HCT116 (cell line): ENCODE data around the gene POLR1A. TPM values are rescaled to one million over a fixed set of nuclear protein-coding genes. Genes with fewer than 3 reads are reported as not detected.

ENCODE experiments used
- ATAC-seq: fragments of 200-7000 bp; cut with Tn5 transposase; 2 replicates; pipeline ENCODE4 v1.9.1; 2020; ENCODE audit warnings: mild to moderate bottlenecking, moderate library complexity
- BruUV-seq: library from RNA; stranded (reverse); fragments of 400-500 nt; replicated peaks from 2 replicates; lab custom pipeline; 2021; lab: Mats Ljungman, UMichigan
- CTCF ChIA-PET: fragments of 300-600 bp; sonication (Branson Sonifier 250); formaldehyde crosslinking; loops from one replicate; lab custom pipeline; 2021; ENCODE audit warnings: antibody characterized with exemption; lab: Charles Lee
- POLR2A ChIA-PET: fragments of 300-600, 350-600 bp; sonication (Branson Sonifier 250); formaldehyde crosslinking; loops from one replicate; lab custom pipeline; 2021; ENCODE audit warnings: antibody characterized with exemption; lab: Charles Lee
- RAD21 ChIA-PET, 2 experiments: fragments of 300-600 bp; sonication (Branson Sonifier 250); formaldehyde crosslinking; loops; one replicate each; lab custom pipeline; 2023; ENCODE audit warnings: low total read pairs in 2 of 2; ENCODE audit not compliant: uncharacterized antibody in 2 of 2, unreplicated experiment in 2 of 2, low non-redundant PET in 1 of 2; lab: Charles Lee
- DNase-seq: peaks from one replicate; pipeline ENCODE4 v3.0.0-alpha.2; 2010; ENCODE audit warnings: low read depth, low spot score
- H2AFZ ChIP-seq: fragments of 200-600 bp; shearing (Covaris generic), sonication (generic); 2 replicates; pipeline ENCODE4 v1.6.1; 2017; ENCODE audit warnings: low read depth, mixed run types, mixed read lengths, antibody characterized with exemption, low read length; ENCODE audit not compliant: poor library complexity, severe bottlenecking
- H3K27ac ChIP-seq: 2 replicates; pipeline ENCODE4 v1.5.1; 2012; ENCODE audit warnings: low read depth, low read length
- H3K27me3 ChIP-seq: fragments of 200-600 bp; sonication (generic); 2 replicates; pipeline ENCODE4 v1.6.1; 2016; ENCODE audit warnings: mixed run types, low read length, mixed read lengths; ENCODE audit not compliant: insufficient read depth
- H3K36me3 ChIP-seq, 2 experiments: fragments of 200-500 bp in 1 of 2; fragments of 200-600 bp in 1 of 2; sonication (Bioruptor generic) in 1 of 2; sonication (generic) in 1 of 2; 2 replicates each; pipeline versions ENCODE4 v1.5.1 to v1.6.1; 2014 to 2016; ENCODE audit warnings: low read length in 2 of 2, inconsistent platforms in 1 of 2, mixed read lengths in 1 of 2, mixed run types in 1 of 2; ENCODE audit not compliant: insufficient read depth in 2 of 2, control insufficient read depth in 1 of 2
- H3K4me1 ChIP-seq, 2 experiments: fragments of 200-600 bp in 1 of 2; sonication (generic) in 1 of 2; 2 replicates each; pipeline versions ENCODE4 v1.5.1 to v1.6.1; 2012 to 2017; ENCODE audit warnings: low read length in 2 of 2, inconsistent platforms in 1 of 2, mild to moderate bottlenecking in 1 of 2, mixed read lengths in 1 of 2, mixed run types in 1 of 2, moderate library complexity in 1 of 2; ENCODE audit not compliant: insufficient read depth in 2 of 2, control insufficient read depth in 1 of 2
- H3K4me2 ChIP-seq: fragments of 200-600 bp; sonication (generic); 2 replicates; pipeline ENCODE4 v1.6.1; 2017; ENCODE audit warnings: mixed run types, low read length, mixed read lengths
- H3K4me3 ChIP-seq, 2 experiments: fragments of 200-600 bp in 1 of 2; sonication (generic) in 1 of 2; replicated peaks in 1 of 2; 2 replicates each; pipeline ENCODE4 v1.5.1; 2011 to 2016; ENCODE audit warnings: low read length in 2 of 2, control low read depth in 1 of 2, low read depth in 1 of 2, mild to moderate bottlenecking in 1 of 2, mixed read lengths in 1 of 2, mixed run types in 1 of 2
- H3K79me2 ChIP-seq: fragments of 200-600 bp; sonication (generic); 2 replicates; pipeline ENCODE4 v1.6.1; 2017; ENCODE audit warnings: mild to moderate bottlenecking, mixed run types, low read length, moderate library complexity, mixed read lengths; ENCODE audit not compliant: insufficient read depth
- H3K9ac ChIP-seq: fragments of 200-600 bp; sonication (generic); 2 replicates; pipeline ENCODE4 v1.6.1; 2016; ENCODE audit warnings: low read length, mixed read lengths
- H3K9me2 ChIP-seq: fragments of 200-600 bp; sonication (generic), shearing (Covaris generic); 2 replicates; pipeline ENCODE4 v1.6.1; 2017; ENCODE audit warnings: mixed run types, mild to moderate bottlenecking, moderate library complexity; ENCODE audit not compliant: insufficient read depth
- H3K9me3 ChIP-seq, 2 experiments: fragments of 200-500 bp in 1 of 2; fragments of 200-600 bp in 1 of 2; sonication (Bioruptor generic) in 1 of 2; sonication (generic) in 1 of 2; 2 replicates each; pipeline ENCODE4 v1.6.1; 2014 to 2017; ENCODE audit warnings: low read length in 2 of 2, mixed read lengths in 2 of 2, inconsistent platforms in 1 of 2, low read depth in 1 of 2, mild to moderate bottlenecking in 1 of 2, mixed run types in 1 of 2, moderate library complexity in 1 of 2; ENCODE audit not compliant: control insufficient read depth in 1 of 2, insufficient read depth in 1 of 2
- H4K20me1 ChIP-seq: fragments of 200-600 bp; sonication (generic), shearing (Covaris generic); 2 replicates; pipeline ENCODE4 v1.6.1; 2017; ENCODE audit warnings: mixed run types, mild to moderate bottlenecking, moderate library complexity; ENCODE audit not compliant: insufficient read depth
- ATF3 ChIP-seq: IDR thresholded peaks from 2 replicates; pipeline ENCODE4 v1.6.1; 2012
- CBX3 ChIP-seq: IDR thresholded peaks from 2 replicates; pipeline ENCODE4 v1.6.1; 2012; ENCODE audit warnings: low read depth
- CEBPB ChIP-seq: IDR thresholded peaks from 2 replicates; pipeline ENCODE4 v1.6.1; 2012; ENCODE audit warnings: low read depth
- CTCF ChIP-seq, 3 experiments: fragments of 200-600 bp in 1 of 3; sonication (generic) in 1 of 3; IDR thresholded peaks in 2 of 3; conservative IDR thresholded peaks in 1 of 3; 2 replicates each; pipeline ENCODE4 v1.5.1; 2012 to 2017; ENCODE audit warnings: low read depth in 2 of 3, low read length in 2 of 3, antibody characterized with exemption in 1 of 3, borderline replicate concordance in 1 of 3, control low read depth in 1 of 3, mild to moderate bottlenecking in 1 of 3, mixed read lengths in 1 of 3, mixed run types in 1 of 3, moderate library complexity in 1 of 3; ENCODE audit not compliant: insufficient read depth in 1 of 3
- ELF1 ChIP-seq: IDR thresholded peaks from 2 replicates; pipeline ENCODE4 v1.6.1; 2012; ENCODE audit warnings: low read depth, borderline replicate concordance
- EZH2 ChIP-seq: fragments of 200-600 bp; sonication (generic); IDR thresholded peaks from 2 replicates; pipeline ENCODE4 v1.6.1; 2017; ENCODE audit warnings: antibody characterized with exemption, mixed run types
- FOSL1 ChIP-seq: IDR thresholded peaks from 2 replicates; pipeline ENCODE4 v1.6.1; 2012; ENCODE audit warnings: low read depth
- JUND ChIP-seq: IDR thresholded peaks from 2 replicates; pipeline ENCODE4 v1.6.1; 2012
- MAX ChIP-seq: IDR thresholded peaks from 2 replicates; pipeline ENCODE4 v1.6.1; 2012
- POLR2A ChIP-seq: IDR thresholded peaks from 2 replicates; pipeline ENCODE4 v1.7.0; 2011; ENCODE audit warnings: borderline replicate concordance; ENCODE audit not compliant: insufficient read depth, insufficient read length; ENCODE audit errors: extremely low read depth
- POLR2AphosphoS5 ChIP-seq: IDR thresholded peaks from 2 replicates; pipeline ENCODE4 v1.6.1; 2011; ENCODE audit warnings: mild to moderate bottlenecking, low read depth, low read length, moderate library complexity
- RAD21 ChIP-seq: IDR thresholded peaks from 2 replicates; pipeline ENCODE4 v1.6.1; 2012; ENCODE audit warnings: low read depth, mild to moderate bottlenecking
- REST ChIP-seq: IDR thresholded peaks from 2 replicates; pipeline ENCODE4 v1.6.1; 2012; ENCODE audit warnings: low read depth
- SIN3A ChIP-seq: IDR thresholded peaks from 2 replicates; pipeline ENCODE4 v1.6.1; 2012; ENCODE audit warnings: low read depth
- SP1 ChIP-seq: IDR thresholded peaks from 2 replicates; pipeline ENCODE4 v1.6.1; 2012; ENCODE audit warnings: low read depth
- SRF ChIP-seq: IDR thresholded peaks from 2 replicates; pipeline ENCODE4 v1.6.1; 2012; ENCODE audit warnings: low read depth
- ZBTB33 ChIP-seq: IDR thresholded peaks from 2 replicates; pipeline ENCODE4 v1.6.1; 2011; ENCODE audit warnings: mild to moderate bottlenecking, low read length, moderate library complexity; ENCODE audit not compliant: insufficient replicate concordance; ENCODE audit errors: extremely low read depth
- ZFX ChIP-seq: fragments of 450-650 bp; IDR thresholded peaks from 2 replicates; pipeline ENCODE4 v1.6.1; 2017
- intact Hi-C: fragments of 100-400 bp; cut with micrococcal nuclease; formaldehyde crosslinking; loops from 2 replicates; pipeline ENCODE4 v1.10.0; 2022
- total RNA-seq: library from RNA; stranded (reverse); gene quantifications from one replicate; pipeline ENCODE4 v1.2.1, GENCODE V29; 2021; ENCODE audit not compliant: unreplicated experiment

POLR1A gene
- total RNA-seq, 1 experiment from 2014 or later, result 46.6 TPM

- Histone ChIP-seq H3K27me3 (no peaks in the 10 kb centered on the region), H3K4me2 (no peak overlapping the region)
- RAD21 ChIA-PET, result no interaction called here
- TF ChIP-seq CTCF (IDR thresholded peaks at IDR 0.05 in 2 of 3, conservative IDR thresholded peaks at IDR 0.05 in 1 of 3; ENCODE audit: borderline replicate concordance in 1 of 3, insufficient read depth in 1 of 3, low read depth in 2 of 3, low read length in 2 of 3) (no peak), REST (no peak), JUND (no peak), SRF (no peak), CBX3 (no peak), FOSL1 (no peak), POLR2A (no peak), ZFX (no peak), ZBTB33 (no peak), SIN3A (no peak), CEBPB (no peak), ELF1 (no peak), POLR2AphosphoS5 (no peak), RAD21 (no peak), SP1 (no peak), MAX (no peak), ATF3 (no peak), EZH2 (no peak)
- TF ChIP-seq, all 23 proteins: peak for 0
- Histone ChIP-seq H3K4me3 (no peak overlapping the region), H3K9ac (no peak overlapping the region), H2AFZ (no peak overlapping the region), H3K36me3 (peaks cover 45 to 55% of the 10 kb centered on the region in 2 experiments; a peak in 3 of 4 replicates), H3K79me2 (no peaks in the 10 kb centered on the region), H3K4me1 (no peaks in the 10 kb centered on the region), H3K27ac (no peak overlapping the region), H4K20me1 (no peaks in the 10 kb centered on the region), H3K9me2 (no peaks in the 10 kb centered on the region), H3K9me3 (no peaks in the 10 kb centered on the region)
- intact Hi-C loops, result no loop called here
- DNase-seq (no peak), ATAC-seq (no peak)
- BruUV-seq, result no TSS peak
- ChIA-PET POLR2A (no interaction called here), CTCF (no interaction called here)
These were observed 71.7 kb downstream of the POLR1A start for GRCh38 chr2:86033751-86034692.
